Tibial nerve (tissue), 4 donors: ENCODE results near the gene CANT1. TPM values are rescaled to one million over a fixed set of nuclear protein-coding genes. Genes with fewer than 3 reads are reported as not detected.

Source experiments
- DNase-seq, 2 donors: peaks; one replicate each; pipeline ENCODE4 v3.0.0-alpha.2; 2019; ENCODE audit warnings: low spot score in 2 of 2
- H3K27ac ChIP-seq, 4 donors: fragments of 200-600 bp; sonication (generic) in 3 of 4; one replicate each; pipeline ENCODE4 v1.5.1; 2017 to 2019; ENCODE audit warnings: mild to moderate bottlenecking in 1 of 4
- H3K27me3 ChIP-seq, 2 donors: fragments of 200-600 bp; sonication (generic) in 1 of 2; one replicate each; pipeline versions ENCODE4 v1.5.1 to v1.6.0; 2017 to 2019
- H3K36me3 ChIP-seq, 3 donors: fragments of 200-600 bp; sonication (generic); one replicate each; pipeline ENCODE4 v1.5.1; 2018 to 2019
- H3K4me1 ChIP-seq, 4 donors: fragments of 200-600 bp; sonication (generic) in 3 of 4; one replicate each; pipeline ENCODE4 v1.5.1; 2017 to 2019
- H3K4me3 ChIP-seq, 4 donors: fragments of 200-600 bp; sonication (generic) in 3 of 4; one replicate each; pipeline ENCODE4 v1.5.1; 2017 to 2019; ENCODE audit warnings: mild to moderate bottlenecking in 1 of 4, moderate library complexity in 1 of 4
- H3K9me3 ChIP-seq, 4 donors: fragments of 200-600 bp; sonication (generic) in 3 of 4; one replicate each; pipeline ENCODE4 v1.5.1; 2017 to 2019
- CTCF ChIP-seq, 5 experiments: fragments of 200-600 bp in 3 of 5; fragments of 450-650 bp in 2 of 5; sonication (generic) in 3 of 5; IDR thresholded peaks; one replicate each; pipeline ENCODE4 v1.5.1; 2016 to 2019; ENCODE audit warnings: antibody characterized with exemption in 5 of 5, mild to moderate bottlenecking in 3 of 5, moderate library complexity in 2 of 5
- EP300 ChIP-seq, 2 donors: sonication (generic); formaldehyde crosslinking; IDR thresholded peaks; one replicate each; pipeline ENCODE4 v1.6.1; 2017; ENCODE audit warnings: antibody characterized with exemption in 2 of 2, mild to moderate bottlenecking in 1 of 2
- POLR2A ChIP-seq, 2 donors: fragments of 450-650 bp; IDR thresholded peaks; one replicate each; pipeline ENCODE4 v1.6.1; 2017; ENCODE audit warnings: antibody characterized with exemption in 2 of 2, mild to moderate bottlenecking in 2 of 2, moderate library complexity in 2 of 2
- WGBS, 2 donors: methylation state at CpG; one replicate each; pipeline ENCODE4 v1.1.5; 2018; 5-methylcytosine and 5-hydroxymethylcytosine counted together
- total RNA-seq, 4 donors: library from RNA; depleted of rRNA; stranded (reverse); fragments of >200 nt; gene quantifications; one replicate each; pipeline ENCODE4 v1.1.0, GENCODE V29; 2016

The CANT1 gene
- total RNA-seq, 4 donors from 2014 or later: 21.0 to 27.3 (median 25.5) TPM

- DNase-seq: no peak
- H3K9me3 ChIP-seq: peaks cover 0 to 19% (median 5%) of the 10 kb centered on the region in 4 donors
- no peaks in the 10 kb centered on the region for H3K36me3 ChIP-seq
- 90 to 96% methylated on average over 14 of the region's 14 CpGs for WGBS, 2 donors
- no peak for TF ChIP-seq CTCF (IDR thresholded peaks at IDR 0.05)
- TF ChIP-seq POLR2A (IDR thresholded peaks at IDR 0.05): no peak
- TF ChIP-seq EP300 (IDR thresholded peaks at IDR 0.05): no peak
- no peaks in the 10 kb centered on the region for H3K27me3 ChIP-seq
- peaks cover 0 to 26% (median 0%) of the 10 kb centered on the region in 4 donors for H3K4me1 ChIP-seq
- H3K4me3 ChIP-seq: no peak overlapping the region
- no peak overlapping the region for H3K27ac ChIP-seq
Measured at GRCh38 chr17:78954684-78955083, 54.9 kb downstream of the CANT1 start.

- TF ChIP-seq POLR2A (IDR thresholded peaks at IDR 0.05) (no peak), EP300 (IDR thresholded peaks at IDR 0.05) (no peak), CTCF (IDR thresholded peaks at IDR 0.05) (no peak)
- WGBS, 2 donors: 54 to 57% methylated on average over 29 of the region's 29 CpGs
- H3K27ac ChIP-seq: no peak overlapping the region
Measured at GRCh38 chr17:78953356-78954350, 55.9 kb downstream of the CANT1 start.

GRCh38 chr17:78952706-78953105 lies 56.9 kb downstream of the CANT1 start:
- peak overlapping the region in 2 of 4 donors; percentile 25 to 65 for H3K27ac ChIP-seq
- H3K27me3 ChIP-seq: no peaks in the 10 kb centered on the region
- no peak for TF ChIP-seq POLR2A (IDR thresholded peaks at IDR 0.05)
- no peak for TF ChIP-seq EP300 (IDR thresholded peaks at IDR 0.05)
- TF ChIP-seq CTCF (IDR thresholded peaks at IDR 0.05): no peak
- no peak for DNase-seq
- H3K9me3 ChIP-seq: peaks cover 0 to 19% (median 5%) of the 10 kb centered on the region in 4 donors
- H3K36me3 ChIP-seq: no peaks in the 10 kb centered on the region
- 75 to 80% methylated on average over 1 to 10 of the region's 10 CpGs for WGBS, 2 donors
- H3K4me3 ChIP-seq: no peak overlapping the region
- H3K4me1 ChIP-seq: peaks cover 0 to 26% (median 0%) of the 10 kb centered on the region in 4 donors

More at GRCh38 chr17:78953356-78954350, 55.9 kb downstream of the CANT1 start:
- Histone ChIP-seq H3K36me3 (no peaks in the 10 kb centered on the region), H3K4me3 (no peak overlapping the region), H3K4me1 (peaks cover 0 to 26% (median 0%) of the 10 kb centered on the region in 4 donors), H3K9me3 (peaks cover 0 to 19% (median 5%) of the 10 kb centered on the region in 4 donors), H3K27me3 (no peaks in the 10 kb centered on the region)
- DNase-seq: no peak

- Histone ChIP-seq H3K27ac (peak overlapping the region in 3 of 4 donors; percentile 25 to 65 (median 47)), H3K27me3 (no peaks in the 10 kb centered on the region), H3K4me3 (no peak overlapping the region), H3K9me3 (peaks cover 0 to 19% (median 5%) of the 10 kb centered on the region in 4 donors), H3K4me1 (peaks cover 0 to 33% (median 0%) of the 10 kb centered on the region in 4 donors), H3K36me3 (no peaks in the 10 kb centered on the region)
- DNase-seq: no peak
- 46 to 55% methylated on average over 12 of the region's 12 CpGs for WGBS, 2 donors
- TF ChIP-seq CTCF (IDR thresholded peaks at IDR 0.05): no peak
- no peak for TF ChIP-seq POLR2A (IDR thresholded peaks at IDR 0.05)
- TF ChIP-seq EP300 (IDR thresholded peaks at IDR 0.05): no peak
Measured at GRCh38 chr17:78951967-78952551, 57.5 kb downstream of the CANT1 start.
